HG03439 (cell line): ENCODE data around the gene ANAPC15.
A peak's percentile ranks its signal among the peaks of the same experiment; 100 is the strongest.
"Not testable (repeated sequence)": the region's sequence is repeated elsewhere in the genome, so short reads cannot be mapped to it uniquely, and the experiment has no call there.

Experiments
- ATAC-seq: cut with Tn5 transposase; IDR thresholded peaks from one replicate; pipeline ENCODE4 v1.9.1; 2021; ENCODE audit warnings: mild to moderate bottlenecking, moderate library complexity; ENCODE audit not compliant: unreplicated experiment

The ANAPC15 gene

DNA sequence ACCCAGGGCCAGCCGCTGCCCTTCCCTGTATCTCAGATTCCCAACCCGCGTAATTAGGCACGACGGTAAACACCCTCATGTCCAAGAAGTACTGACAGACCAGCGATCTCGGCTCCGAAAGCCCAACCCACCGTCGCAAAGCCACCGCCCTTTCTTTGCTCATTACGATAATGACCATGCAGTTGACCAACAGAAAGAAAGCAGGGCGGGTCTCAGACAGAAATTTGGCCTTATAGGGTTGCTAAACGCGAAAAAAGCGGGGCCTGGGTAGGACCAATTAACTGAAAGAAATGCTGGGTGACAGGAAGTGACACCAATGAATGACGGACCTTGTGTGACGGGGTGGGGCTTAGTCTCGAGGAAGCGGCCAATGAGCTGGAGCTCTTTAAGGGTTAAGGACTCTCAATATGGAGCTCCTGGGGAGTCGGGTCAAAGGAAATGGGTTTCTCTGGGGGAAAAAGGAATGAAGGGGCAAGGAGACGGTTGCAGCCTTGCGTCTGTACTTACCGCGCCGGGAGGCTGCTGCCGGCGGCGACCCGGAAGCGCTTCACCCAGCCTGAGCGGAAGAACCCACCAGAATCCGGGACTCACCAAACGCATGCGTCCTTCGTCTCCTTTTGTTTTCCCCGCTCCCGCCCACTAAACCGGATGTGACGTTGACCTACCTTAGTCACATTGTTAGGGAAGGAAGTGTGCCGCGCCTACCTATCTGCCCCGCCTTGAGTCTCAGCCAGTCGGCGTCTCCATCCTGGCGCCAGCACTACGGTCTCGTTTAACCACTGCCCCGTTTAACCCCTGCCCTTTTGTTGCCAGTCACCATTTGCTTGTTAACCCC lies at the start of gene ANAPC15:
Gene ANAPC15, minus strand, starts transcription at position 553 of the 835 bp plus-strand sequence. CDS start 1,419 bp downstream, outside the sequence.
- peak; percentile 89 for ATAC-seq

DNA sequence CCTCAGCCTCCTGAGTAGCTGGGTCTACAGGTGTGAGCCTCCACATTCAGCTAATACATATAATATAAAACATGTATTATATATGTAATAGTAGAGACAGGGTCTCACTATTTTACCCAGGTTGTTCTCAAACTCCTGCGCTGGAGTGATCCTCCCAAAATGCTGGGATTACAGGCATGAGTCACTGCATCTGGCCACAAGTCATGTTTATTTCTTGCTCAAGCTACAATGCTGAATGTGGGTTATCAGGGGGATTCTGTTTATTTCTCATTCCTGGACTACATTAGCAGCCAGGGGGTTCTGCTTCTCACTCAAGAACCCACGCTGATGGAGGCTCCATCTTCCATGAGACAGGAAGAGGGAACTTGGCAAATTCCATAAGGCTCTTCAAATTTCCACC lies 47.8 kb upstream of the ANAPC15 start:
- ATAC-seq: no peak

DNA sequence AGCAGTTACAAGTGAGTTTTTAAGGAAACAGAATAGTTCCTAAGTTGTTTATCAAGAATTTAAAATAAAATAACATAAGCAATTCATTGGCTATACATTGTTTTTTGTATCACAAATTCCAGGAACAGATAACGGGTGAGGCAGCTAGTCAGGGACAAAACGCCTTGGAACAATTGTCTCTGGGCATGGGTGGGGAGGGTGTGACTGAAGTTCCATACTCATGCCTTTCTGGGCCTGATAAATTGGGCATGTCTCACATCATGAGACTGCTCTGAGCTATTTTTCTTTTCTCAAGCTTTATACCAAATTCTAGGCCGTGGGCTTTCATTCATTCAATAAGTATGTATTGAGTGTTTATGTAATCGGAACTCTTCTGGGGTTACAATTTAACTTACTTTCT lies 44.6 kb upstream of the ANAPC15 start:
- no peak for ATAC-seq

DNA sequence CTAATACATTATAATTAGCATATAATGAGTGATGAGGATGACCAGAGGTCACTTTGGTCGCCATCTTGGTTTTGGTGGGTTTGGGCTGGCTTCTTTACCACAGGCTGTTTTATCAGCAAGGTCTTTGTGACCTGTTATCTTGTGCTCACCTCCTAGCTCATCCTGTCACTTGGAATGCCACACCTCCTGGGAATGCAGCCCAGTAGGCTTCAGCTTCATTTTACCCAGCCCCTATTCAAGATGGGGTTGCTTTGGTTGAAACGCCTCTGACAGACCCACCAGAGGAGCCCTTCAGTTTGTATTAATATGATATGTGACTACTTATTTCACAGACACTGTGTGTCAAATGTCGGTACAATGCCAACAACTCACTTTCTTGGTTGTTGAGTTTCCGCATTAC lies 43.3 kb upstream of the ANAPC15 start:
- ATAC-seq: no peak

DNA sequence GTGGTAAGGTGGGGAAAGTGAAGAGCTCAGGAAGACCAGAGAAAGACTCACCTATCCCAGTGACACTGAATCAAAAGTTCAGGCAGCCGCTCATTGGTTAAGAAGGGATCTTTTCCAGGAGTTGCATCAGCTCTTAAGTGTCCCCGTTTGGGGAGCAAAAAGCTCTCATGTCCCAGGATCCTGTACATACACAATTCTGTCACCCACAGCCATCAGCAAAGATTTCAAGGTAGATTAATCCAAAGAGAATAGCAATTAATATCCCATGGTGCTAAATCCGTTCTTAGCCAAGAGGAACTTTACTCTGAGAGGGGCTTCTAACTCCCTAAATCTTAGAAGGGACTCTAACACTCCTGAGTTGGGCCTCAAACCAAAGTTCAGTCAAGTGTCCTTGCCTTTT lies 42.3 kb upstream of the ANAPC15 start:
- no peak for ATAC-seq

DNA sequence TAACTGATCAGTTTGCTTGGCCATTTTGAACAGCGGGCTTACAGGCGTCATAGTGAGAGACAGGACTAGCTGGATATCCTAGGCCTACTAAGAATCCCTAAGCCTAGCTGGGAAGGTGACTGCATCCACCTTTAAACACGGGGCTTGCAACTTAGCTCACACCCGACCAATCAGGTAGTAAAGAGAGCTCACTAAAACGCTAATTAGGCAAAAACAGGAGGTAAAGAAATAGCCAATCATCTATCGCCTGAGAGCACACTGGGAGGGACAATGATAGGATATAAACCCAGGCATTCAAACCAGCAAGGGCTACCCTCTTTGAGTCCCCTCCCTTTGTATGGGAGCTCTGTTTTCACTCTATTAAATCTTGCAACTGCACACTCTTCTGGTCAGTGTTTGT lies 41.4 kb upstream of the ANAPC15 start:
- not testable (repeated sequence) for ATAC-seq

DNA sequence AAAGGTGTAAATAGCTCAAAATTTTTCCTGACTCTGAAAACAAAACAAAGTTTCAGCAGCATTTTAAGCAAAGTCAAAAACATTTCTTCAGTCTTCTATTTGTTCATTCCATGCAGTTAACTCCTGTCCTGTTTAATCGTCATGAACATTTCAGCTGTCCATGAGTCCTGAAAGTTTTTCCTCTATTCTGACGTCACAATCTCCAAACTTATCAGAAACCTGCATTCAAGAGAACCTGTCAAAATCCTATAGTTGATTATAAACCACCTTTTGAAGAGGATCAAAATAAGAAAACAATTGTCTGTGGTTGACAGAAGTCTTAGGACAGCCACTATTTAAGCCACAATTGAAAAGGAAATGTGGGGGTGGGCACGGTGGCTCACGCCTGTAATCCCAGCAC lies 38.4 kb upstream of the ANAPC15 start:
- no peak for ATAC-seq

DNA sequence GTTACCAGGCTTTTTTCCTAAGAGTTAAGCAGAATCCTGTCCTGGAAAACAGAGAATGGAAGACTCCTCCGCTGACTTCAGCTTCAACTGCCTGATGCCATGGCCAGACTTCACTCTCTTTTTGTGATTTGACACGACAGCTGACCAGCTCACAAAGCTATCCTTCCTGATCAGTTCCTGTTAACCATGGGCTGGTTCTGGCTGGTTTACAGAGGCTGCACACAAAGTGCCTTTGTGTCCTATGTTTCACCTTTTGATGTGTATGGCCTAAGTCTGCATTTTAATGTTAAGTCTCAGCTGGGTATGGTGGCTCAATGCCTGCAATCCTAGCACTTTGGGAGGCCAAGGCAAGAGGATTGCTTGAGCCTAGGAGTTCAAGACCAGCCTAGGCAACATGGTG lies 34.1 kb upstream of the ANAPC15 start:
- ATAC-seq: no peak

DNA sequence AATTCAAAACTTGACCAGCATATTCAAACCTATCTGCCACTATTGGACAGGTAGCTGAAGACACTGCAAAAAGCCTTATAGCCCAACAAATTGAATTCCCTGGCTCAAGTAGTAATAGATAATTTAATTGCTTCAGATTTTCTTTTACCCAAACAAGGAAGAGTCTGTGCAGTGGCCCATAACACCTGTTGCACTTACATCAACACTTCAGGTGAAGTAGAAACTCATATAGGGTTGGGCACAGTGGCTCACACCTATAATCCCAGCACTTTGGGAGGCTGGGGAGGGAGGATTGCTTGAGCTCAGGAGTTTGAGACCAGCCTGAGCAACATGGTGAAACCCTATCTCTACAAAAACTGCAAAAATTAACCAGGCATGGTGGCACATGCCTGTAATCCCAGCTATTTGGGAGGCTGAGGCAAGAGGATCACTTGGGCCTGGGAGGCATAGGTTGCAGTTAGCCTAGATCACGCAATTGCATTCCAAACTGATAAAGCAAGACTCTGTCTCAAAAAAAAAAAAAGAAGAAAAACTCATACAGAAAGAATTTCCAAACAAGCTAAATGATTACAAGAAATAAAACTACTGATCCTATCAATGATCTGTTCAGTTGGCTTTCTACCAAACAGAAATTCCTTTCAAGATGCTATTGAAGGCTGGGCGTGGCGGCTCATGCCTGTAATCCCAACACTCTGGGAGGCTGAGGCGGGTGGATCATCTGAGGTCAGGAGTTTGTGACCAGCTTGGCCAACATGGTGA lies 32.5 kb upstream of the ANAPC15 start:
- no peak for ATAC-seq

DNA sequence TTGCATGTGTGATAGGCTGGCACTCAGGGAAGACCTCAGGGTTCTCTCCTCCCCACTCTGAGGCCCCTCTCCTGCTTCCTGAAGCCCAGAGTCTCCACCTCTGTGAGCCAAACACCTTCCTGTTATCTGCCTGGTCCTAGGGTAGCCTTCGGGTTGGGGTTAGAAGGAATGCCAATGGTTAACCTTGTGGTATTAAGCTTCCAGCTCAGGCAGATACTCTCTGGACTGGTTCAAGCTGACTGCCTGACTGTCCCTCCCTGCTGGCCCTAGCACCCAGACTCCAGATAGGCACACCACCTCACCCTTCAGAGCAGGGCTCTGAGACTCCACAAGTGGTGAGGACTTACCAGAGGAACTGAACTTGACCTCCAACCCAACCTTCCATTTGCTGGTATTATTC lies 30.0 kb upstream of the ANAPC15 start:
- ATAC-seq: not testable (repeated sequence)

DNA sequence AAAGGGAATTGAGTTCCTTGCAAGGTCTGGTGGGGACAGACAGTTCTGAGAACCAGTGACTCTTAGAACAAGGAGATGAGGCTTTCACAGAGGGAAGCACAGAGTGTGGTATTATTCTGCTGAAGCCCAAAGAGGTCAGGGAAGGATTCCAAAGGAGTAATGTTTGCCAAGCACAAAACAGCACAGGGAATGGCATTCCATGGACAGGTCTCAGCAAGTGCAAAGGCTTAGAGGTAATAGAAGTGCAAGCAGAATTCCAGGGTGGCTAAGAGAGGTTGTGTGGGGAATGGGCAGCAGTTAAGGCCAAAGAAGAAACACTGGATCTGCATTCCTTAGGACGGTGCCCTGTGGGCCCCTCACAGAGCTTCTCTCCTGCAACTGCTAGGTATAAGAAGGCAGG lies 29.6 kb upstream of the ANAPC15 start:
- ATAC-seq: not testable (repeated sequence)

DNA sequence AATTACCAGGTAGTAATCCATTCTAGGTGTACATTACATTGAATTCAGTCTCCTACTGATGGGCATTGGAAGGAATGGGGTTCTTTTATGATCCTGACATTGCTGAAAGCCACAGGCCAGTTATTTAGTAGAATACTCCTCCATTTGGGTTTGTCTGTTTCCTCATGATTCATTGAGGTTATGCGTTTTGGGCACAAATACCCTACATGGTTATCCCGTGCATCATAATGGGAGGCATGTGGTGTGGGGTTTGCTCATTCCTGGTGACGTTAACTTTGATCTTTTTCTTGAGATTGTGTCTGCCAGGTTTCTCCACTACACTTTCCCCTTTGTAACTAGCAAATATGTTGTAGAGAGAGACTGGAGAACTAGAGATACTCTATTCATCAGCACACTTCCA lies 28.6 kb upstream of the ANAPC15 start:
- no peak for ATAC-seq

DNA sequence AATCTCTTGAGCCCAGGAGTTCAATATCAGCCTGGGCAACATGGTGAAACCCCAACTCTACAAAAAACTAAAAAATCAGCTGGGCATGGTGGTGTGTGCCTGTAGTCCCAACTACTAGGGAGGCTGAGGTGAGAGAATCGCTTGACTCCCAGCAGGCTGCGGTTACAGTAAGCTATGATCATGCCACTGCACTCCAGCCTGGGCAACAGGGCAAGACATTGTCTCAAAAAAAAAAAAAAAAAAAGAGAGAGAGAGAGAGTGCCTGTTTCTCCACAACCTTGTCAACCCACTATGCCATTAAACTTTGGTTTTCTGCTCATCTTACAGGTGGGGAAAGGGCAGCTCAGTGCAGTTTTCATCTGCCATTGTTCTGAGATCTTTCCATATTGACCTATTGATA lies 28.2 kb upstream of the ANAPC15 start:
- ATAC-seq: no peak

DNA sequence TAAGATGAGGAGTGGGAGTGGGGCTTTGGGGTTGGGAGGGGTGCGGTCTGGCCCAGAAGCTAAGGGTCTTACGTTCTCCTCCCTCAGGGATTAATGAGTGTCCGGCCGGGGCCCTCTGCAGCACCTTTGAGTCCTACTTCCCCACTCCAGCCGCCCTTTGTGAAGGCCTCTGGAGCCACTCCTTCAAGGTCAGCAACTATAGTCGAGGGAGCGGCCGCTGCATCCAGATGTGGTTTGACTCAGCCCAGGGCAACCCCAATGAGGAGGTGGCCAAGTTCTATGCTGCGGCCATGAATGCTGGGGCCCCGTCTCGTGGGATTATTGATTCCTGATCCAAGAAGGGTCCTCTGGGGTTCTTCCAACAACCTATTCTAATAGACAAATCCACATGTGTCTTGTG lies 27.0 kb upstream of the ANAPC15 start:
- ATAC-seq: no peak

DNA sequence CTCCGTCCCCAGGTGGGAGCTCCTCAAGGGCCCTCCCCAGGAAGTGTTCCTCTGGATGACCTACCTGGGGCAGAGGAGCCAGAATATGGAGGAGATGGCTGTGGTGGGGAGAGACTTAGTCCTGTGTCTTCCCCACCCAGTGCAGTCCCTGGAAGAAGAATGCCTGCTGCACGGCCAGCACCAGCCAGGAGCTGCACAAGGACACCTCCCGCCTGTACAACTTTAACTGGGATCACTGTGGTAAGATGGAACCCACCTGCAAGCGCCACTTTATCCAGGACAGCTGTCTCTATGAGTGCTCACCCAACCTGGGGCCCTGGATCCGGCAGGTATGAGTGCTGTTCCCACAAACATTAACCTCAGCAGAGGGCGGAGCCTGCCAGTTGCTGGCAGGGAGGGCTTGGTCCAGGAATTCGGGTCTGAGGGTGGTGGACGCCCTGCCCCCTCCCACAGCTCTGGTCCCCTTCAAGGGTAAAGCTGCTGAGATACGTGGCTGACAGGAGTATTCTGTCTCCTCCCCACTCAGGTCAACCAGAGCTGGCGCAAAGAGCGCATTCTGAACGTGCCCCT lies 26.4 kb upstream of the ANAPC15 start:
- no peak for ATAC-seq

DNA sequence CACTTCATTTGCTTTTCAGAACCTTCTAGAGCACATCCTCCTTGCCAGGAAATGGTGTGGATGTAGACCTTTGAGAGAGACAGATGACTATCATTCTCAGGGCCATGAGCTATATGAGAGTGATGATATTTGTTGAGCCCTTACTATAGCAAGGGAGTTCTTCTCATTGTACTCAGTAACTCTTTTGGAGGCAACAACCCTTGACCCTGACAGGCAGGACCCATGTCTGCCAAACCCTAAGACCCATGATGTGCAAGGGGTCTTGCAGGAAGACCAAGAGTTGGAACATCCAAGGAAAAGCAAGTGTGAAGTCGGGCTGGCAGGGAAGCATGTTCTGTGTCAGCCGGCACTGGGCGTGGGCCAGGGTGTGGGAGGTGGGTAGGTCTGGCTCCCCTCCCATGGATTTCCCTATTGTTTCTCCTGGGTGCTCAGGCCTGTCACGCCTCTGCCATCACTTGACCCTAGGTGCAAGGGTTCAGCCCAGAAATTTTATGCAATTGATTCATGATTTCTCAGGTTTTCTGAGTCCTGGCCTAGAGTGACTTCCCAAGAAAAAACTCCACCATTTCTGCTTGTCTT lies 24.3 kb upstream of the ANAPC15 start:
- no peak for ATAC-seq

DNA sequence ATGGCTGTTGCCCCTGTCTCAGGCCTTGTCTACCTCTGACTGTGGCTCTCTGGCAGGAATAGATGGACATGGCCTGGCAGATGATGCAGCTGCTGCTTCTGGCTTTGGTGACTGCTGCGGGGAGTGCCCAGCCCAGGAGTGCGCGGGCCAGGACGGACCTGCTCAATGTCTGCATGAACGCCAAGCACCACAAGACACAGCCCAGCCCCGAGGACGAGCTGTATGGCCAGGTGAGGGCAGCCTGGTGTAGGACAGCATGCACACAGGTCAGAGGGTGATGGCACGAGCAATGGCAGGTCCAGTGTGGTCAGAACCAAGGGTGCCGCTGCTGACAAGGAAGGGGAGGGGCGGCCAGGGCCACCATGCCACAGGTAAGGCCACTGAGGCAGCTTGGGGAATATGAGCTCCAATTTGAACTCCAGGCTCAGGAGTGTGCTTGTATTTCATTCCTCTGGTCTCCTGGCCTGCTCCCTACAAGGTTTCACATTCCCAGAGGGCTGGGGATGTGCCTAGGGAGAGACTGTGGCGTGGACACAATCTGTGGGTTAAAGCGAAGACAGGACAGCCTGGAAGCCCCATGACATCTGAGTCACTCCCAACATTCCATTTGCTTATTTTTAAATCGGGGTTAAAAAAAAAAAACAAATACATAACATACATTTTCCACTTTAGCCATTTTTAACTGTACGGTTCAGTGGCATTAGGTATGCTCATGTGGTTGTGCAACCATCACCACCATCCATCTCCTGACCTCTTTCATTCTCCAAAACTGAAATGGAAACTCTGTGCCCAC lies 23.6 kb upstream of the ANAPC15 start:
- no peak for ATAC-seq

DNA sequence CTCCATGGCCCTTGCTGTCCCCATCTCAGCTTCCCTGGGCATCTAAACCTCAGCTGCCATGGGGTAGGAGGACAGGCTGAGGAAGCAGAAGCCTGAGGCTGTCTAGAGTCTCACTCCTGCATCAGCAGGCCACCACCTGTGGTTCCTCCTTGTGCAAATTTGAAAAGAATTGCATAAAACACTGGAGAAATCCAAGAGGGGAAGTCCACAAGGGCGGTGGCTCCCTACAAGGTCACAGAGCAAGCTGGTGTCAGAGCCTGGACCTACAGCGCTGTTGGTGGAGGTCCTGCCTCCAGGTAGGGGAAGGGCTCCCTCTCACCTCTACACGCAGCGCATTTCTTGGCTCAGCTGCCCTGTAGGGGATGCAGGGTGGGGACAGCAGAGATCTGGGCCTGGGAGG lies 23.0 kb upstream of the ANAPC15 start, which contains the start of gene FOLR3:
Gene FOLR3, plus strand, starts transcription at position 253 of the 400 bp plus-strand sequence. CDS start 228 bp downstream, outside the sequence.
- not testable (repeated sequence) for ATAC-seq

DNA sequence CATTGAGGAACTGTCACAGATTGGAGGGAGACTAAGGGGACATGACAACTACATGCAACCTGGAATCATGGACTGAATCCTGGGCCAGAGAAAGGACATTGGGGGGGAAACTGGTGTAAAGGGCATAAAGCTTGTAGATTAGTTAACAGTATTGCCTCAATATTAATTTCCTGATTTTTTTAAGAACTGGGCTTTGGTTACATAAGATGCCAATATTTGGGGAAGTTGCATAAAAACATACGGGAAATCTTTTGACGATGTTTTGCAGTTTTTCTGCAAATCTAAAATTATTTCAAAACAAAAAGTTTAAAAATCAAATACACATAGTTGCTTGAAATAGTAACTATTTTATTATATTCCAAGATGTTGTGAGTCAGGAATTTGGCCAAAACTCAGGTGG lies 20.2 kb upstream of the ANAPC15 start:
- no peak for ATAC-seq

DNA sequence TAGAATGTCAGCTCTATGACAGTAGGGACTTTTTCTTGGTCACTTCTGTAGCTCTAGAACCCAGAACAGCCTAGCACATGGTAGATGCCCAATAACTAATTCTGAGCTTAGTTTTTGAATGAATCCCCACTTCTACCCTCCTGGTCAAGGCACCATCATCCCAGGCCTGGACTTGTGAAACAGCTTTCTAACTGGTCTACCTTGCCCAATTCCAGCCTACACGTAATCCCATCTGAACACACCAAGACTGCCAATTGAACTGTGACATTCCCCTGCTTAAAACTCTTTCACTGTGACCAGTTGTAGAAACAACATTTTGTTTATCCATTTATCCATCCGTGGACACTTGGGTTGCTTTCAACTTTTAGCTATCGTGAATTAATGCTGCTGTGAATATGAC lies 16.9 kb upstream of the ANAPC15 start:
- no peak for ATAC-seq

DNA sequence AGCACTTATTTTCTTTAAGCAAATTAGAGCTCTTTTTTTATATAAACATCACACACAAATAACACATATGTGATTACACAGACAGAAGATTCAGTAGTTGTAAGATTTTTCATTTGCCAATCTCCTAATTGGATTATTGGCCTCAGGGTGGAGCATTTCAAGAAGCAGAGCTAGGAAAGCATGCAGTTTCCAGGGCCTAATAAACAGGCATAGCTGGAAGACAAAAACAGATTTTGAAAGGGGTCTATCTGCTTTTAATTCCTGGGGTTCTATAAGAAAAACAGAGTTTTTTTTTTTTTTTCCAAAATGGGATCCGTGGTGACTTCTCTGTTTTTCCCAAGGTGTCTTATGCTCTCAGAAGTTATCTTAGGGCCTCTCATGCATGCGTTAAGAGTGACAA lies 15.4 kb upstream of the ANAPC15 start:
- ATAC-seq: no peak
